Right ventricle myocardium superior (tissue), 1 donor: ENCODE data around the gene KRTAP10-11. TPM values are rescaled to one million over a fixed set of nuclear protein-coding genes. Genes with fewer than 3 reads are reported as not detected.
"Not testable (repeated sequence)": the region's sequence is repeated elsewhere in the genome, so short reads cannot be mapped to it uniquely, and the experiment has no call there.

ENCODE experiments used
- ATAC-seq: fragments of 200-7000 bp; cut with Tn5 transposase; one replicate; pipeline ENCODE4 v1.9.1; 2020; ENCODE audit warnings: mild to moderate bottlenecking; ENCODE audit not compliant: poor library complexity
- DNase-seq: peaks from one replicate; pipeline ENCODE4 v3.0.0-alpha.2; 2020
- intact Hi-C: fragments of 100-400 bp; cut with DNase I; formaldehyde crosslinking; loops from one replicate; pipeline ENCODE4 v1.11.2; 2022
- long read RNA-seq: library from polyadenylated mRNA; unstranded; transcript quantifications from one replicate; pipeline ENCODE4 v2.0.0, GENCODE V29; 2021
- total RNA-seq: library from RNA; stranded (reverse); fragmentation: NEBNext Ultra II Directional; extraction: Animal tissue kit (Norgen Biotek cat#: 25700); gene quantifications from one replicate; pipeline ENCODE4 v1.2.1, GENCODE V29; 2021
- donor health status: DM: no; HTN: yes; CAD: no; lungs with severe emphysema.

The KRTAP10-11 gene, protein sequence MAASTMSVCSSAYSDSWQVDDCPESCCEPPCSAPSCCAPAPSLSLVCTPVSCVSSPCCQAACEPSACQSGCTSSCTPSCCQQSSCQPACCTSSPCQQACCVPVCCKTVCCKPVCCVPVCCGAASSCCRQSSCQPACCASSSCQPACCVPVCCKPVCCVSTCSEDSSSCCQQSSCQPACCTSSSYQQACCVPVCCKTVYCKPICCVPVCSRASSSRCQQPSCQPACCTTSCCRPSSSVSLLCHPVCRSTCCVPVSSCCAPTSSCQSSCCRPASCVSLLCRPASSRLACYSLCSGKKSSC
- not detected for total RNA-seq
- long read RNA-seq: 0 reads

DNA sequence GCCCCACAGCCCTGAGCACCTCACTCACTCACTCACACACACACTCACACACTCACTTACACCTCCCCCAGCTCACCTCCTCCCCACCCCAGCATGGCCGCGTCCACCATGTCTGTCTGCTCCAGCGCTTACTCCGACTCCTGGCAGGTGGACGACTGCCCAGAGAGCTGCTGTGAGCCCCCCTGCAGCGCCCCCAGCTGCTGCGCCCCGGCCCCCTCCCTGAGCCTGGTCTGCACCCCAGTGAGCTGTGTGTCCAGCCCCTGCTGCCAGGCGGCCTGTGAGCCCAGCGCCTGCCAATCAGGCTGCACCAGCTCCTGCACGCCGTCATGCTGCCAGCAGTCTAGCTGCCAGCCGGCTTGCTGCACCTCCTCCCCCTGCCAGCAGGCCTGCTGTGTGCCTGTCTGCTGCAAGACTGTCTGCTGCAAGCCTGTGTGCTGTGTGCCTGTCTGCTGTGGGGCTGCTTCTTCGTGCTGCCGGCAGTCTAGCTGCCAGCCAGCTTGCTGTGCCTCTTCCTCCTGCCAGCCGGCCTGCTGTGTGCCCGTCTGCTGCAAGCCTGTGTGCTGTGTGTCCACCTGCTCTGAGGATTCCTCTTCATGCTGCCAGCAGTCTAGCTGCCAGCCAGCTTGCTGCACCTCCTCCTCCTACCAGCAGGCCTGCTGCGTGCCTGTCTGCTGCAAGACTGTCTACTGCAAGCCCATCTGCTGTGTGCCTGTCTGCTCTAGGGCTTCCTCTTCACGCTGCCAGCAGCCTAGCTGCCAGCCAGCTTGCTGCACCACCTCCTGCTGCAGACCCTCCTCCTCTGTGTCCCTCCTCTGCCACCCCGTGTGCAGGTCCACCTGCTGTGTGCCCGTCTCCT lies at the start of gene KRTAP10-11:
Gene KRTAP10-11, plus strand, starts transcription at position 49 of the 856 bp plus-strand sequence. Its CDS starts 45 bp downstream, at position 94.
- DNase-seq, ATAC-seq, intact Hi-C loops: not testable (repeated sequence)

DNA sequence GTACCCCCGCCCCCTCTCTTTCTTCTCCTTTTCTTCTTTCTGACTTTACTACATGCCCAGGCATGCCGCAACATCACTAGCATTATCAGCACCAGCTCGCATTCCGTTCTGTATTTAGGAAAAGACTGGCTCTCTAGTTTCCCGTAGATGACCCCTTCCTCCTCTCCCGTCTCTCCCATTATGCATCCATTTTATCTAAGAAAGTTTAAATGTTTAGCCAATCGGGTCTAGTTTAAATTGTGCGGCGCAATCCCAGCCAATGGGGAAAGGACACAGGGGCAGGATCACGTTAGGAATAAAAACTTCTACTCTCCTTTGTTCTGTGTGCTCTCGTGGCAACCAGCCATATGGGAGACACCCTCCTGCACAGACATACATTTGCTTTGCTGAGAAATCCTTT lies 48.2 kb upstream of the KRTAP10-11 start:
- no peak for ATAC-seq
- intact Hi-C loops: no loop called here
- no peak for DNase-seq

DNA sequence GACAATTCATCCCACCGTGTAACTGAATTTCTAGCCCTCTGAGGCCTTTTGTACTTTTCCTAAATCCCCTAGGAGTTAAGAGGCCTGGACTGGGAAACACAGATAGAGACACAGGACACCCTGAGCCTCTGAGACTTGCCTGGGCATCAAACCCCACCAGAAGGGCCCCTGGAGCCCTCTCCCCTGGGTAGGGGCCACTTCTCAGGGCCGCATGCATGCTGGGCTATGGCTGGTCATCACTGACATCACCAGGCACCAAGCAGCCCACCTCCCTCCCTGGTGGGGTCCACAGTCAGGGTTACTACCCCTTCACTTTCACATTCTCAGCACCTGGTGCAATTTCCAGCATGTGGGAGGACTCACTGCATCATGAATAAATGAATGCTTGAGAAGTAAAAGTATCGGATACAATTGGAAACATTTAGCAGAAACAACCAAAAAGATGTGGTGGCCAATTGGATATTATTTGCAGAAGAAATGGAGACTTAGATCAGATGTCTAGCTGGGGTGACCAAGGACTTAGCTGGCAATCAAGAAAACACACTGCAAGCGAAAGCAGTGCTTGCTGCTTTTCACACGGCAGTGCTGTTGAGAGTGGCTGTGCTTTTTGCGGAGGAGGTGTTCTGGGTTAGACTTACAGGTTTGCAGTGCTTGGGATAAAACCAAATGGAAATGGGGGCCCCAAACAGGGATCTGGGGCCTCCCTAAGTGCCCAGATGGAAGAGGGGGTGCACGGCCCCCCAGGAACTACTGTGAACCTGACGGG lies 46.8 kb upstream of the KRTAP10-11 start:
- intact Hi-C loops: no loop called here
- DNase-seq: no peak
- ATAC-seq: no peak

DNA sequence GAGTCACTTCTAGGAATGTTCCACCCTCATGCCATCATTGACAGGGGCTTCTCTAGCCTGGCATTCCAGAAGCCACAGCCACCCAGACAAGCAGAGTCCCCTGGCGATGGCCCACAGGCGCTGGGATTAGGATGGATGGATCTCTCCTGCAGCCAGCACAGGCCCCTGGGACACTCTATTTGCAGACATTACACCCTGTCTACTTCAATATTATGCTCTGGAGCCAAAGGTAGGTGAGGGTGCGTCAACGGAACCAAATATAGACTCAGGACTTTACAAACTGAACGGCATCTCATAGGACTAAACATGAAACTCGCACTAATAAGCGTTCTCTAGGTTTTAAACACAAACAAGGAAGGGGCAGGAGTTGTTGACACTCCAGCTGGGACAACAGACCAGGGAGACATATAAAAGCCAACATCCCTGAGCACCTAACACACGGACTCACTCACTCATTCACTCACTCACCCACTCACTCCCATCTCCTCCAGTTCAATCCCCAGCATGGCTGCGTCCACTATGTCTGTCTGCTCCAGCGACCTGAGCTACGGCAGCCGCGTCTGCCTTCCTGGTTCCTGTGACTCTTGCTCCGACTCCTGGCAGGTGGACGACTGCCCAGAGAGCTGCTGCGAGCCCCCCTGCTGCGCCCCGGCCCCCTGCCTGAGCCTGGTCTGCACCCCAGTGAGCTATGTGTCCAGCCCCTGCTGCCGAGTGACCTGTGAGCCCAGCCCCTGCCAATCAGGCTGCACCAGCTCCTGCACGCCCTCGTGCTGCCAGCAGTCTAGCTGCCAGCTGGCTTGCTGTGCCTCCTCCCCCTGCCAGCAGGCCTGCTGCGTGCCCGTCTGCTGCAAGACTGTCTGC lies 45.9 kb upstream of the KRTAP10-11 start, which contains the start of gene KRTAP10-7:
Gene KRTAP10-7, plus strand, starts transcription at position 480 of the 861 bp plus-strand sequence. Its CDS starts 25 bp downstream, at position 505.
- intact Hi-C loops, ATAC-seq, DNase-seq: not testable (repeated sequence)

DNA sequence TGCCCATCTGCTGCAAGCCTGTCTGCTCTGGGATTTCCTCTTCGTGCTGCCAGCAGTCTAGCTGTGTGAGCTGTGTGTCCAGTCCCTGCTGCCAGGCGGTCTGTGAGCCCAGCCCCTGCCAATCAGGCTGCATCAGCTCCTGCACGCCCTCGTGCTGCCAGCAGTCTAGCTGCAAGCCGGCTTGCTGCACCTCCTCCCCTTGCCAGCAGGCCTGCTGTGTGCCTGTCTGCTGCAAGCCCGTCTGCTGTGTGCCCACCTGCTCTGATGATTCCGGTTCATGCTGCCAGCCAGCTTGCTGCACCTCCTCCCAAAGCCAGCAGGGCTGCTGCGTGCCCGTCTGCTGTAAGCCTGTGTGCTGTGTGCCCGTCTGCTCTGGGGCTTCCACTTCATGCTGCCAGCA lies 45.1 kb upstream of the KRTAP10-11 start:
- DNase-seq, ATAC-seq, intact Hi-C loops: not testable (repeated sequence)

DNA sequence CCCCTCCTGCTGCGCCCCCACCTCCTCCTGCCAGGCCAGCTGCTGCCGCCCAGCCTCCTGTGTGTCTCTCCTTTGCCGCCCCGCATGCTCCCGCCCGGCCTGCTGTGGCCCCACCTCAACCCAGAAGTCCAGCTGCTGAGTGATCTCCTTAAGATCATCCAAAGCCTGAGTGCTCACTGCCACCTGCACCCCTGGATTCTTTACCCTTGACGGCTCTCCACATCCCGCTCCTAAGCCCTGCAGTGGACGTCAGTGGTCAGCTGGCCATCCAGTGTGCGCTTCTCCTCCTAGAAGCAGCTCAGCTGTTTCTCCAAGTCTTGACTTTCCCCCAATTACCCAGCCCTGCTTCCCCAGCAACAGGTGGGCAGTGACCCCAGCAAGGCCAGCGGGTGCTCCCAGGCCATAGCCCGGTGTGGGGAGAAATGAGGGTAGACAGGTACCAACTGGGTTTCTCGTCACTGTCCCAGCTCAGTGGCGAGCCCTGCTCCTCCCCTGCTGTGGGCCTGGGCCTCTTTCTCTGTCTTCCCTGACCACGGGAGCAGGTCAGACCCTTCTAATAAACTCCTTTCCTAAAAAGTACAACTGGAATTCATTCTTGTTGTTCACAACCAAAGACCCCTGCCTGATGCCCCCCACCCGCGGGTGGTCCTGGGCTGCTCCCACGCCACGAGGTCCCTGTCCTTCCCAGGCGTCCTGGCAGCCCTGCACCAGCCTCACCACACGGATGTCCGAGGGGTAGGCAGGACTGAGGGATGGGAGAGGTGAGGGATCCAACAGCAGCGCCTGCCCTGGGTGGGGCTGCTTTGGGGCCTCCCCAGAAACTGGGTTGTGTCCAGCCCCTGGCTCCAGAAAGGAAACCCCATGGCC lies 44.4 kb upstream of the KRTAP10-11 start:
- no peak for ATAC-seq
- intact Hi-C loops: no loop called here
- DNase-seq: no peak

DNA sequence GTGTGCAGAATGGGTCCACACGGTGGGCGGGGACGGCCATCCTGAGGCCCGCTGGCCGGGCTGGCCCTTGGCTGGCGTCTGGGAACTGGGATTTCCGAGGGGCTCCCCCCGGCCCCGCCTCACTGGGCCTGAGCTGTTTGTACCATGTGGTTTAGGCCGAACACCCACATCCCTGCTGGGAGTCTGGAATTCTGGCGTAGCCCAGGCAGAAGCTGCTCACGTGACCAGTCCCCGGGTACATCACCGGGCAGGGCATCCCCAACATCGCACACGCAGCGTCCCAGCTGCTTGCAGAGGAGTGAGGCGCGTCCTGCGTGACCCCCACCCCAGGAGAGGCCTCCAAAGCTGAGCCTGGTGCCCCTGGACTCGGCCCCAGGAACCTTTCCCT lies 43.8 kb upstream of the KRTAP10-11 start:
- intact Hi-C loops: no loop called here
- ATAC-seq: no peak
- no peak for DNase-seq

DNA sequence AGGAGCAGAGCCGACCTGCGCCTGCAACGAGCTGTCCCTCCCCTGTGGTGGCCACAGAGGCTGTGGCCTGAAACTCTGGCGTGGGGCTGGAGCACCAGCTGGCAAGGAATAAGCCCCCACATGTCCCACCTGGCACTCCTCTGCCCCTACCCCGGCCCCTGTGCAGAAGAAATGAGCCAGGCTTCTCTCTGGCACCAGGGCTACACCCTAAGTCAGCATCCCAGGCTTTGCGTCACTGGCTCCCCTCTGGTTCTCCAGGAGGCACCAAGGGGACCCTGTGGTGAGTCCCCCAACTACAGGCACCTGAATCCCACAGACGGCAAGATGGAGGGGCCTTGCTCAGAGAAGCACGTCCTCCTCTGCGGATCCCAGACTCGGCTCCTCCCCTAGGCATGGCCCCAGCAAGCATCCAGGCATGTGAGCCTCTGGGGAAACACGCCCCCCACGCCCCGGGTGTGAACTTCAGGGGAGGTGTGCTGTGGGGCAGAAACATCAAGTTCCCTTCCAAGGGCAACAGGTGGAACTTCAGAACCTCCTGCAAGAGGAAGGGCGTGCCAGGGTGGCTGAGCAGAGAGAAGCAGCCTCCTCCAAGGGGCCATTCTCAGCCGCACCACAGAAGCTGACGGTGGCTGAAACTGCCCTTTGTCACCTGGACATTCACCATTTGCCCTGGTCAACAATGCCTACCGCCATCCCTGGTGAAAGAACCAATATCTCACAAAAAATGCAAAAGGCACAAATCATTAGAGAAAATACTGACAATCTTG lies 42.9 kb upstream of the KRTAP10-11 start:
- intact Hi-C loops: no loop called here
- no peak for ATAC-seq

DNA sequence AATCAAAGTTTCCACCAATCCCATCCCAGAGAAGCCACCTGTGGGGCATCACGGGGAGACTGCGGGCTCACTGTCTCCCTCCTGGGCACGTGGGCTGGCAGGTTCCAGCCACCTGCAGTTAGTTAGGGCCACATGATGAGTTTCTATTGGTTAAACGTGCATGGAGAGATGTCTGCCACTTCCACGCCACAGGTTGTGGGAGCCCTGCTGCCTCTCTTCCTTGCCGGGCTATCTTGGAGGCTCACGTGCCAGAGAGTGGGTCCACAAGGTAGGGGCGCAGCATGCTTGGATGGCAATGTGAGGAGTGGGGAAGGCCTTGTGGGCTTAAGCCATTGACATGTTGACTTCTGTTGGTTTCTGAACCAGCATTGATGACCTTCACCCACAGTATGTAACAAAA lies 42.3 kb upstream of the KRTAP10-11 start:
- DNase-seq (no peak), ATAC-seq (no peak)
- intact Hi-C loops: no loop called here

More for the DNA sequence above, 42.9 kb upstream of the KRTAP10-11 start:
- no peak for DNase-seq

DNA sequence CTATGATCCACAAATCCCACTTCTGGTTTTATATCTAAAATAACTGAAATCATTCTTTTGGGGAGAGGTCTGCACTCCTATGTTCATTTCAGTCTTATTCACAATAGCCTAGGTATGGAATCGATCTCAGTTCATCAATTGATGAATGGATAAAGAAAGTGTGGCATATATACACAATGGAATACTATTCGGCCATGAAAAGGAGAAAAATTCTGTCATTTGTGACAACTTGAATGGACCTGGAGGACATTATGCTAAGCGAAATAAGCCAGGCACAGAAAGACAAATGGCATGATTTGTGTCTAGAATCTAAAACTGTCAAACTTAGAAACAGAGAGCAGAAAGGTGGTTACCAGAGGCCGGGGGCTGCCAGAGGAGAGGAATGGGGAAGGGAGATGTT lies 39.7 kb upstream of the KRTAP10-11 start:
- ATAC-seq (no peak), DNase-seq (no peak)
- intact Hi-C loops: no loop called here

DNA sequence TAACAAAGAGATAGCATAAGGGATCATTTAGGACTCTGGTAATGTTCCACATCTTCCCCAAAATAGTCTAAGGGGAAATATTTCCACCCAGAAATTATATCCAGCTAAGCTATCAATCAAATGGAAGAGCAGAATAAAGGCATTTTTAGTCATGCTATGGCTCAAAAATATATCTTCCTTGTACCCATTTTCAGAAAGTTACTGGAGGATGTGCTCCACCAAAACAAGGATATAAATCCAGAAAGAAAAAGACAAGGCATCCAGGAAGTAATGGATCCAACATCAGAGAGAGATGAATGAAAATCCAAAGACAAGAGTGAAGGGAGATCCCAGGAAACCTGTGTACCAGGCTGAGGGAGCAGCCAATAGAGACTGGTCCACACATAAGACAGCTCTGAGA lies 37.0 kb upstream of the KRTAP10-11 start:
- no peak for DNase-seq
- no peak for ATAC-seq
- intact Hi-C loops: no loop called here

DNA sequence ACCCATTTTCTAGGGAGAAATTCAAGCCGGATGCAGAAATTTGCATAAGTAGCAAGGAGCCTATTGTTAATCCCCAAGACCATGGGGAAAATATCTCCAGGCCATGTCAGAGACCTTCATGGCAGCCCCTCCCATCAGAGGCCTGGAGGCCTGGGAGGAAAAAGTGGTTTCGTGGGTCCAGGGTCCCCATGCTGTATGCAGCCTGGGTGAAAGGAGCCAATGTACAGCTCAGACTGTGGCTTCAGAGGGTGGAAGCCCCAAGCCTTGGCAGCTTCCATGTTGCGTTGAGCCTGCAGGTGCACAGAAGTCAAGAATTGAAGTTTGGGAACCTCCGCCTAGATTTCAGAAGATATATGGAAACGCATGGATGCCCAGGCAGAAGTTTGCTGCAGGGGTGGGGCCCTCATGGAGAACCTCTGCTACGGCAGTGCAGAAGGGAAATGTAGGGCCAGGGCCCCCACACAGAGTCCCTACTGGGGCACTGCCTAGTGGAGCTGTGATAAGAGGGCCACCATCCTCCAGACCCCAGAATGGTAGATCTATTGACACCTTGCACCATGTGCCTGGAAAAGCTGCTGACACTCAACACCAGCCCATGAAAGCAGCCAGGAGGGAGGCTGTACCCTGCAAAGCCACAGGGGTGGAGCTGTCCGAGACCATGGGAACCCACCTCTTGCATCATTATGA lies 35.9 kb upstream of the KRTAP10-11 start:
- intact Hi-C loops, DNase-seq, ATAC-seq: not testable (repeated sequence)

DNA sequence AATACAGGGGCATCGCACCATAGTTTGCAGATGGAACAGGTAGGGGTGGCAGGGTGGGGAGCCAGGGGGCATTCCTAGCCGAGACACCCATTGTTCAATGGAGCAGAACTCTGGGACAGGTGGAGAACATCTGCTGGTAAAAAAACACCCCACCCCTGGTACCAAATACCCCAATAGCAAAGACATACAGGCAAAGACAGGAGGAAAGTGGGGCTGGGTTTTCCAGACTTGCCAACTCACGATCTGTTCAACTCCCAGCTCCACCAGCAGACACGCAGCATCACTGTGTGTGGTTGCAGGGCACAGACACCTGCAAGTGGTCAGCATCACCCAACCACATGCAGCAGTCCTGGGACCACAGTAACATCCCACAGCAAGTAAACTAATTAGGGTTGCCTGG lies 34.7 kb upstream of the KRTAP10-11 start:
- ATAC-seq: no peak
- no peak for DNase-seq
- intact Hi-C loops: no loop called here

DNA sequence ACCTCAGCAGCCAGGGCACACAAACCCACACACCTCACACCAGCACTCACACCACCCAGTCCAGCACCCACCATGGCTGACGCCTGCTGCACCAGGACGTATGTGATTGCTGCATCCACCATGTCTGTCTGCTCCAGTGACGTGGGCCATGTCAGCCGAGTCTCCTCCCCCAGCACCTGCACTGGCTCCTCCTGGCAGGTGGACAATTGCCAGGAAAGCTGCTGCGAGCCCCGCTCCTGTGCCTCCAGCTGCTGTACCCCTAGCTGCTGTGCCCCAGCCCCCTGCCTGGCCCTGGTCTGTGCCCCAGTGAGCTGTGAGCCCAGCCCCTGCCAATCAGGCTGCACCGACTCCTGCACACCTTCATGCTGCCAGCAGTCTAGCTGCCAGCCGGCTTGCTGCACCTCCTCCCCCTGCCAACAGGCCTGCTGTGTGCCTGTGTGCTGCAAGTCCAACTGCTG lies 34.2 kb upstream of the KRTAP10-11 start, which contains the start of gene KRTAP10-8:
Gene KRTAP10-8, plus strand, starts transcription at position 51 of the 458 bp plus-strand sequence. Its CDS starts 22 bp downstream, at position 73.
- ATAC-seq: no peak
- no peak for DNase-seq
- intact Hi-C loops: no loop called here

DNA sequence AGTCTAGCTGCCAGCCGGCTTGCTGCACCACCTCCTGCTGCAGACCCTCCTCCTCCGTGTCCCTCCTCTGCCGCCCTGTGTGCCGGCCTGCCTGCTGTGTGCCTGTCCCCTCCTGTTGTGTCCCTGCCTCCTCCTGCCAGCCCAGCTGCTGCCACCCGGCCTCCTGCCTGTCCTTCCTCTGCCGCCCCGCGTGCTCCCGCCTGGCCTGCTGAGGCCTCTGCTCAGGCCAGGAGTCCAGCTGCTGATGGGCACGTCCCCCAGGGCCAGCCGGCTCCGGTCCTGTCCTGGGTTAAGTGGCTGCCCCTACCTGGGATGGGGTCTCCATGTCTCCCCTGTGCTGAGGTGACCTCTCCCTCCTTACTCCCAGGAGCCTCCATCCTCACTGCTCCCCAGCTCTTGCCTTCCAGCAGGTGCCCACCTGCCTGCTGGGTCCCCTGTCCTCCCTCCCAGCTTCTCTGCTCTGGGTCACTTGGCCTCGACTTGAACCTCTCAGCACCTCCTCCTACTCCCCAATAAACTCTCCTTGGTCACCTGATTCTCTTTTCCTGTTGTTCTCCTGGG lies 33.5 kb upstream of the KRTAP10-11 start:
- DNase-seq (no peak), ATAC-seq (no peak)
- intact Hi-C loops: no loop called here
